ENCODE results near the gene SLC22A23.

The SLC22A23 gene

GRCh38 chr6:3222506-3223038, 234.3 kb downstream of the SLC22A23 start:
- DNase-seq (ENCODE audit: low read depth): no peak

- no peak for DNase-seq (ENCODE audit: low read depth)
These were observed 235.3 kb downstream of the SLC22A23 start for GRCh38 chr6:3221578-3221977.

- no peak for DNase-seq (ENCODE audit: low read depth)
These were observed 236.5 kb downstream of the SLC22A23 start for GRCh38 chr6:3220366-3220765.

Measured in stimulated activated CD8-positive, alpha-beta memory T cell treated with anti-CD3 and anti-CD28 coated beads, Interleukin-15, amount 100 ng/mL, for 24 hours (primary cell).